Measurements from ENCODE around the gene TIAM1.

Gene TIAM1

DNA sequence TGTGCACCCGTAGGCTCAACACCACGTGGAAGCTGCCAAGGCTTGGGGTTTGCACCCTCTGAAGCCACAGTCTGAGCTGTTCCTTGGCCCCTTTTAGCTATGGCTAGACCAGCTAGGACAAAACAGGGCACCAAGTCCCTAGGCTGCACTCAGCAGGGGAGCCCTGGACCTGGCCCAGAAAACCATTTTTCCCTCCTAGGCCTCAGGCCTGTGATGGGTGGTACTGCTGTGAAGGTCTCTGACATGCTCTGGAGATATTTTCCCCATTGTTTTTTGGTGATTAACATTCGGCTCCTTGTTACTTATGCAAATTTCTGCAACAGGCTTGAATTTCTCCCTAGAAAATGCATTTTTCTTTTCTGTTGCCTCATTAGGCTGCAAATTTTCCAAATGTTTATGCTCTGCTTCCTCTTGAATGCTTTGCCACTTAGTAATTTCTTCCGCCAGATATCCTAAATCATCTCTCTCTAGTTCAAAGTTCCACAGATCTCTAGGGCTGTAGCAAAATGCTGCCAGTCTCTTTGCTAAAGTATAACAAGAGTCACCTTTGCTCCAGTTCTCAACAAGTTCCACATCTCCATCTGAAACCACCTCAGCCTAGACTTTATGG is 236.8 kb downstream of the TIAM1 start:
- H3K9ac ChIP-seq (ENCODE audit: low read length), result no peak overlapping the region

DNA sequence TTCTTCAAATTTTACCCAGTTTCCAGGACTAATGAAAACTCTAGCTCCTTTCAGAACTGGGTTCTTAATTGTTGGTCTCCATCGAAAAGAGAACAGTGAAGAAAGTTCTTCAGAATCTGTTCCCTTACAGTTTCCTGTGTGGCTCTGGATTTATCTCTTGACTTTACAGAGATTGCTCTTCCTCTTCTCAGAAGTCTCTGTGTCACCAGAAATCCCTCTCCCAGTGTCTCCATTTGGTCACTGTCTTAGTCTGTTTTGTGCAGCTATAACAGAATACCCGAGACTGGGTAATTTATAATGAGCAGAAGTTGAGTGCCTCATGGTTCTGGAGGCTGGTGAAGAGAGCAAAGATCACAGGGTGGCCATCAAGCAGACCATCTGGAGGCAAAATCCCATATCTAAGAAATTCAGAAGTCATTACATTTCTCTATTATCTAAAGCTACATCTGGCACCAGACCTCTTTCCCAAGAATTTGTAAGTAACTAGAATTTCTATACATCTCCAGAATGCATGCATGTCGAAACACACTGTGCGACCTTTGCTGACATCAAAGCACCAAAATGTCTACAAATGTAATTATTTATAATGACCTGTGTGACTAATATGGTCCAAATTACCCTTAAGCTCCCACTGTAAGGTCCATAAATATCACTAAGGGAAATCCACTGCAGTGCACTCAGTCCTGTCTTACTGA is 240.3 kb downstream of the TIAM1 start:
- no peak overlapping the region for H3K4me3 ChIP-seq (ENCODE audit: low read length)
- H3K9ac ChIP-seq (ENCODE audit: low read length), result no peak overlapping the region
- no peak overlapping the region for H3K27ac ChIP-seq (ENCODE audit: low read length)
- peaks cover 18% of the 10 kb centered on the region for H3K4me1 ChIP-seq (ENCODE audit: low read length)
- no peaks in the 10 kb centered on the region for H3K36me3 ChIP-seq (replicated peaks; ENCODE audit: low read depth, low read length)
- H3K4me2 ChIP-seq (ENCODE audit: low read length), result no peak overlapping the region
- H4K20me1 ChIP-seq (ENCODE audit: insufficient read depth, low read length), result no peaks in the 10 kb centered on the region
- H3K79me2 ChIP-seq (ENCODE audit: low read length), result no peaks in the 10 kb centered on the region
- H3K9me3 ChIP-seq (ENCODE audit: insufficient read depth, low read length), result no peaks in the 10 kb centered on the region
- no peaks in the 10 kb centered on the region for H3K27me3 ChIP-seq (ENCODE audit: low read depth, low read length)
- TF ChIP-seq CTCF (IDR thresholded peaks at IDR 0.05; ENCODE audit: low read depth, low read length) (no peak), EZH2phosphoT487 (IDR thresholded peaks at IDR 0.05; ENCODE audit: low read depth) (no peak)
- no peak overlapping the region for H2AFZ ChIP-seq (ENCODE audit: low read depth, low read length)

More for the DNA sequence above, 236.8 kb downstream of the TIAM1 start:
- no peaks in the 10 kb centered on the region for H3K79me2 ChIP-seq (ENCODE audit: low read length)
- H3K27me3 ChIP-seq (ENCODE audit: low read depth, low read length), result no peaks in the 10 kb centered on the region
- no peak overlapping the region for H3K27ac ChIP-seq (ENCODE audit: low read length)
- no peaks in the 10 kb centered on the region for H3K9me3 ChIP-seq (ENCODE audit: insufficient read depth, low read length)
- H4K20me1 ChIP-seq (ENCODE audit: insufficient read depth, low read length), result no peaks in the 10 kb centered on the region
- no peak overlapping the region for H2AFZ ChIP-seq (ENCODE audit: low read depth, low read length)
- H3K4me1 ChIP-seq (ENCODE audit: low read length), result peaks cover 19% of the 10 kb centered on the region
- no peak overlapping the region for H3K4me2 ChIP-seq (ENCODE audit: low read length)
- no peak overlapping the region for H3K4me3 ChIP-seq (ENCODE audit: low read length)
- no peak for TF ChIP-seq CTCF (IDR thresholded peaks at IDR 0.05; ENCODE audit: low read depth, low read length)
- TF ChIP-seq EZH2phosphoT487 (IDR thresholded peaks at IDR 0.05; ENCODE audit: low read depth), result no peak
- no peaks in the 10 kb centered on the region for H3K36me3 ChIP-seq (replicated peaks; ENCODE audit: low read depth, low read length)

DNA sequence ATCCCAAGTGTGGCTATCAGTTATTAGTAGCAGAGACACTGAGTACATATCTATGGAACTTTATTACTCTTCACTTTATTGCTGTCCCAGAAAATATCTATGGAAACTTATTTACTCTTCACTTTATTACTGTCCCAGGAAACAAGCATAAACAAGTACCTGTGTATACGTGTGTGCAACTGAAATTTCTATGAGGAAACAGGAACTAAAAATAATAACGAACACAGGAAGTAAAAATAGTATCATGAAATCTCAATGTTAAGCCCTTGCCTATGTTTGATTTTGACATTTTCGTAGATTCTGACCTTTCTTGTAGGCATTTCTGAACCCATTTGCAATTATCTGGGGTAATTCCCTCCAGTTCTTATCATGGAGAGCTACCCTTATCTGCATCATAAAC is 240.9 kb downstream of the TIAM1 start:
- H3K4me2 ChIP-seq (ENCODE audit: low read length), result no peak overlapping the region

More for the DNA sequence above, 240.9 kb downstream of the TIAM1 start:
- Histone ChIP-seq H3K36me3 (replicated peaks; ENCODE audit: low read depth, low read length) (no peaks in the 10 kb centered on the region), H3K27me3 (ENCODE audit: low read depth, low read length) (no peaks in the 10 kb centered on the region), H2AFZ (ENCODE audit: low read depth, low read length) (no peak overlapping the region), H3K9ac (ENCODE audit: low read length) (no peak overlapping the region), H3K4me3 (ENCODE audit: low read length) (no peak overlapping the region), H3K79me2 (ENCODE audit: low read length) (no peaks in the 10 kb centered on the region), H4K20me1 (ENCODE audit: insufficient read depth, low read length) (no peaks in the 10 kb centered on the region), H3K9me3 (ENCODE audit: insufficient read depth, low read length) (no peaks in the 10 kb centered on the region), H3K4me1 (ENCODE audit: low read length) (peaks cover 19% of the 10 kb centered on the region), H3K27ac (ENCODE audit: low read length) (no peak overlapping the region)
- TF ChIP-seq EZH2phosphoT487 (IDR thresholded peaks at IDR 0.05; ENCODE audit: low read depth) (no peak), CTCF (IDR thresholded peaks at IDR 0.05; ENCODE audit: low read depth, low read length) (no peak)

Data from OCI-LY3 (cell line).